GM20000 (cell line): ENCODE measurements around the gene ATG5.
A peak's percentile ranks its signal among the peaks of the same experiment; 100 is the strongest.

Source experiments
- DNase-seq: peaks from one replicate; pipeline ENCODE4 v3.0.0; 2012; ENCODE audit warnings: low spot score
- CTCF ChIP-seq: IDR thresholded peaks from 2 replicates; pipeline ENCODE4 v1.5.1; 2012; ENCODE audit warnings: mild to moderate bottlenecking, control low read depth; ENCODE audit errors: extremely low read depth, missing control alignments

Gene ATG5

GRCh38 chr6:106216527-106216926 is 109.0 kb downstream of the ATG5 start:
- DNase-seq: no peak
- no peak for TF ChIP-seq CTCF

- no peak for DNase-seq
- no peak for TF ChIP-seq CTCF
Observed at GRCh38 chr6:106215608-106216007, 110.0 kb downstream of the ATG5 start.

GRCh38 chr6:106214531-106214930 is 111.0 kb downstream of the ATG5 start:
- DNase-seq: no peak
- no peak for TF ChIP-seq CTCF

DNA sequence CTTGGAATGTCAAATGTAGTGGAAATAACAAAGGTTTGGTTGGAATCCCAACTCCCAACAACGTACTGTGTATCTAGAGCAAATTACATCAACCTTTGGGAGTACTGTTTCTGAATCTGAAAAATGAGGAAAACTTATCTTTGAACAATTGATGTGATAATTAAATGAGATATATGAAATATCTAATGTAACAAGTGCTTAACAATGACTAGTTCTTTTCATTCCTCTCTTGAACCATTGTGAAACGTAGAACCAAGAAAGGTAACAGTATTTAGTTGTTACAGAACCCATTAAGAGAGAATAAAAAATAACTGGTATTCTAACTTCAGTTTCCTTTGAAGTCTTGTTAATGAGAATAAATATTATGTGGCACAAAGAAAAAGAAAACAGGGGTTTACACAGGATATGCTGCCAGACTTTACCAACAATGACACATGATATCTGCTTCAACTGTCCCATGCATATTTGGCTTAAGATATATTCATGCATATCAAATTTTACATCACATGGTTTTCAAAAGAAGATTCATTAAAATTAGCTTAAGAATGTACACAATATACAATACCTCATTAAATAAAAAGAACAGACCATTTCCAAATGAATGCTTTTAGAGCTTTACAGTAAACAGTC is 111.8 kb downstream of the ATG5 start:
- DNase-seq: no peak
- no peak for TF ChIP-seq CTCF

GRCh38 chr6:106212576-106212975 is 113.0 kb downstream of the ATG5 start:
- no peak for TF ChIP-seq CTCF
- no peak for DNase-seq

GRCh38 chr6:106206905-106207304 is 118.7 kb downstream of the ATG5 start:
- DNase-seq: peak; percentile 6
- TF ChIP-seq CTCF: no peak

GRCh38 chr6:106204961-106205360 is 120.6 kb downstream of the ATG5 start:
- no peak for TF ChIP-seq CTCF
- no peak for DNase-seq

GRCh38 chr6:106199998-106200397 is 125.6 kb downstream of the ATG5 start:
- no peak for DNase-seq
- no peak for TF ChIP-seq CTCF
